ACC112 (cell line): Measurements from ENCODE around the gene EGLN2.
"Not testable (repeated sequence)": the region's sequence is repeated elsewhere in the genome, so short reads cannot be mapped to it uniquely, and the experiment has no call there.

Source experiments
- H2AFZ ChIP-seq: fragments of 200-600 bp; sonication (generic); one replicate; pipeline ENCODE4 v1.6.0; 2017; ENCODE audit warnings: antibody characterized with exemption, low read length; ENCODE audit not compliant: unreplicated experiment
- H3K27ac ChIP-seq: fragments of 200-600 bp; sonication (generic); 2 replicates; pipeline ENCODE4 v1.5.1; 2014; ENCODE audit warnings: low read depth, mild to moderate bottlenecking, antibody characterized with exemption, low read length, moderate library complexity
- H3K27me3 ChIP-seq: fragments of 200-600 bp; sonication (generic); 2 replicates; pipeline ENCODE4 v1.6.1; 2014; ENCODE audit warnings: mild to moderate bottlenecking, antibody characterized with exemption, low read length, moderate library complexity, mixed read lengths; ENCODE audit not compliant: insufficient read depth
- H3K36me3 ChIP-seq: fragments of 200-600 bp; sonication (generic); 2 replicates; pipeline ENCODE4 v1.6.1; 2016; ENCODE audit warnings: mild to moderate bottlenecking, antibody characterized with exemption, low read length, moderate library complexity, mixed read lengths; ENCODE audit not compliant: insufficient read depth
- H3K4me1 ChIP-seq: fragments of 200-600 bp; sonication (generic); one replicate; pipeline ENCODE4 v1.6.1; 2016; ENCODE audit warnings: low read length, mixed read lengths; ENCODE audit not compliant: insufficient read depth, unreplicated experiment, control insufficient read depth
- H3K4me3 ChIP-seq: fragments of 200-600 bp; sonication (generic); 2 replicates; pipeline ENCODE4 v1.5.1; 2014; ENCODE audit warnings: mild to moderate bottlenecking, low read depth, low read length
- H3K79me2 ChIP-seq: fragments of 200-600 bp; sonication (generic); one replicate; pipeline ENCODE4 v1.6.0; 2016; ENCODE audit warnings: low read length; ENCODE audit not compliant: control insufficient read depth, unreplicated experiment, insufficient read depth

Gene EGLN2

GRCh38 chr19:40833728-40834533 is 34.9 kb downstream of the EGLN2 start:
- H2AFZ ChIP-seq, H3K36me3 ChIP-seq, H3K4me1 ChIP-seq, H3K27ac ChIP-seq, H3K27me3 ChIP-seq, H3K79me2 ChIP-seq, H3K4me3 ChIP-seq: not testable (repeated sequence)

- no peak overlapping the region for H3K27ac ChIP-seq
- no peaks in the 10 kb centered on the region for H3K79me2 ChIP-seq
- peaks cover 2% of the 10 kb centered on the region for H3K4me1 ChIP-seq
- H2AFZ ChIP-seq: no peak overlapping the region
- H3K36me3 ChIP-seq: no peaks in the 10 kb centered on the region
- no peak overlapping the region for H3K4me3 ChIP-seq
- no peaks in the 10 kb centered on the region for H3K27me3 ChIP-seq
Measured at GRCh38 chr19:40836754-40837429, 37.9 kb downstream of the EGLN2 start.

GRCh38 chr19:40838477-40838876 is 39.5 kb downstream of the EGLN2 start:
- not testable (repeated sequence) for H3K4me1 ChIP-seq, H3K4me3 ChIP-seq, H3K79me2 ChIP-seq, H2AFZ ChIP-seq, H3K27me3 ChIP-seq, H3K27ac ChIP-seq, H3K36me3 ChIP-seq

- H2AFZ ChIP-seq, H3K4me1 ChIP-seq, H3K4me3 ChIP-seq, H3K79me2 ChIP-seq, H3K27me3 ChIP-seq, H3K36me3 ChIP-seq, H3K27ac ChIP-seq: not testable (repeated sequence)
Measured at GRCh38 chr19:40842012-40842411, 43.0 kb downstream of the EGLN2 start.

GRCh38 chr19:40842997-40843652 is 44.1 kb downstream of the EGLN2 start:
- not testable (repeated sequence) for H2AFZ ChIP-seq, H3K27ac ChIP-seq

GRCh38 chr19:40843653-40844052 is 44.7 kb downstream of the EGLN2 start:
- H3K4me3 ChIP-seq, H2AFZ ChIP-seq: not testable (repeated sequence)

More at GRCh38 chr19:40842997-40843652, 44.1 kb downstream of the EGLN2 start:
- not testable (repeated sequence) for H3K4me1 ChIP-seq, H3K27me3 ChIP-seq, H3K4me3 ChIP-seq, H3K79me2 ChIP-seq, H3K36me3 ChIP-seq

GRCh38 chr19:40846722-40847121 is 47.7 kb downstream of the EGLN2 start:
- H3K4me1 ChIP-seq, H2AFZ ChIP-seq, H3K4me3 ChIP-seq, H3K79me2 ChIP-seq, H3K27ac ChIP-seq, H3K36me3 ChIP-seq: not testable (repeated sequence)
- peaks cover 11% of the 10 kb centered on the region; the same call in 1 of the 2 replicates for H3K27me3 ChIP-seq

More at GRCh38 chr19:40843653-40844052, 44.7 kb downstream of the EGLN2 start:
- H3K36me3 ChIP-seq, H3K79me2 ChIP-seq, H3K27ac ChIP-seq, H3K27me3 ChIP-seq, H3K4me1 ChIP-seq: not testable (repeated sequence)

GRCh38 chr19:40850277-40850676 is 51.3 kb downstream of the EGLN2 start, which contains the start of gene CYP2A6:
Gene CYP2A6 (minus strand): TSS chr19:40850447. CDS start chr19:40850426, 21 bp downstream.
- not testable (repeated sequence) for H3K4me1 ChIP-seq, H3K36me3 ChIP-seq, H3K27ac ChIP-seq, H2AFZ ChIP-seq, H3K4me3 ChIP-seq, H3K79me2 ChIP-seq
- peaks cover 11% of the 10 kb centered on the region; the same call in 1 of the 2 replicates for H3K27me3 ChIP-seq

- H3K27ac ChIP-seq, H3K36me3 ChIP-seq, H2AFZ ChIP-seq, H3K4me1 ChIP-seq, H3K79me2 ChIP-seq, H3K4me3 ChIP-seq: not testable (repeated sequence)
- peaks cover 11% of the 10 kb centered on the region; the same call in 1 of the 2 replicates for H3K27me3 ChIP-seq
Measured at GRCh38 chr19:40852467-40853152, 53.6 kb downstream of the EGLN2 start.
